IMR-90 (cell line): ENCODE results near the gene ZYG11B. TPM values are rescaled to one million over a fixed set of nuclear protein-coding genes. Genes with fewer than 3 reads are reported as not detected.

Experiments
- ATAC-seq: fragments of 200-7000 bp; cut with Tn5 transposase; 2 replicates; pipeline ENCODE4 v1.9.1; 2020; ENCODE audit warnings: low read depth, mild to moderate bottlenecking, moderate library complexity
- BruUV-seq: library from RNA; stranded (reverse); fragments of 400-500 nt; replicated peaks from 2 replicates; lab custom pipeline; 2021; lab: Mats Ljungman, UMichigan
- CTCF ChIA-PET: fragments of 300-600 bp; formaldehyde crosslinking; extraction: SDS; loops from one replicate; lab custom pipeline; 2021; ENCODE audit warnings: antibody characterized with exemption; lab: Yijun Ruan, JAX
- POLR2A ChIA-PET: fragments of 300-600 bp; sonication (Branson Sonifier 250); formaldehyde crosslinking; loops from one replicate; lab custom pipeline; 2022; ENCODE audit warnings: antibody characterized with exemption; ENCODE audit not compliant: unreplicated experiment; lab: Charles Lee
- DNase-seq: peaks from one replicate; pipeline ENCODE4 v3.0.0; 2013
- H2AFZ ChIP-seq: replicated peaks from 2 replicates; pipeline ENCODE3; 2013; ENCODE audit warnings: low read length, mild to moderate bottlenecking; ENCODE audit not compliant: poor library complexity
- H2AK5ac ChIP-seq: 2 replicates; pipeline ENCODE4 v1.6.1; 2013; ENCODE audit warnings: low read depth, low read length, inconsistent platforms
- H2AK9ac ChIP-seq: replicated peaks from 2 replicates; pipeline ENCODE3; 2013; ENCODE audit warnings: mild to moderate bottlenecking, low read depth, low read length, moderate library complexity; ENCODE audit not compliant: poor library complexity
- H2BK120ac ChIP-seq: 2 replicates; pipeline ENCODE4 v1.6.1; 2013; ENCODE audit warnings: low read depth, low read length, inconsistent platforms
- H2BK15ac ChIP-seq: 3 replicates; pipeline ENCODE4 v1.6.1; 2013; ENCODE audit warnings: low read depth, low read length, inconsistent platforms
- H2BK20ac ChIP-seq: 2 replicates; pipeline ENCODE4 v1.6.1; 2013; ENCODE audit warnings: low read depth, mild to moderate bottlenecking, inconsistent platforms, low read length, moderate library complexity
- H2BK5ac ChIP-seq: 2 replicates; pipeline ENCODE4 v1.6.1; 2013; ENCODE audit warnings: mild to moderate bottlenecking, low read depth, low read length, inconsistent platforms; ENCODE audit not compliant: poor library complexity, severe bottlenecking
- H3K14ac ChIP-seq: replicated peaks from 2 replicates; pipeline ENCODE4 v1.6.1; 2013; ENCODE audit warnings: low read depth, low read length, inconsistent platforms
- H3K18ac ChIP-seq: 2 replicates; pipeline ENCODE4 v1.6.1; 2013; ENCODE audit warnings: low read depth, low read length, control low read depth
- H3K23ac ChIP-seq: 2 replicates; pipeline ENCODE4 v1.6.1; 2013; ENCODE audit warnings: low read depth, low read length, inconsistent platforms
- H3K27ac ChIP-seq: 2 replicates; pipeline ENCODE4 v1.5.1; 2013; ENCODE audit warnings: mild to moderate bottlenecking, control low read depth, low read length; ENCODE audit not compliant: insufficient read depth
- H3K27me3 ChIP-seq: 2 replicates; pipeline ENCODE4 v1.6.1; 2013; ENCODE audit warnings: low read length; ENCODE audit not compliant: control insufficient read depth, insufficient read depth
- H3K36me3 ChIP-seq: 2 replicates; pipeline ENCODE4 v1.6.1; 2013; ENCODE audit warnings: low read length, mixed read lengths; ENCODE audit not compliant: control insufficient read depth, insufficient read depth
- H3K4ac ChIP-seq: 2 replicates; pipeline ENCODE4 v1.6.1; 2013; ENCODE audit warnings: low read depth, low read length, inconsistent platforms
- H3K4me1 ChIP-seq: 2 replicates; pipeline ENCODE4 v1.6.1; 2013; ENCODE audit warnings: low read length, mixed read lengths; ENCODE audit not compliant: control insufficient read depth, insufficient read depth
- H3K4me2 ChIP-seq: 2 replicates; pipeline ENCODE4 v1.6.1; 2013; ENCODE audit warnings: low read depth, mild to moderate bottlenecking, control low read depth, low read length, moderate library complexity
- H3K4me3 ChIP-seq: 2 replicates; pipeline ENCODE4 v1.5.1; 2013; ENCODE audit warnings: low read depth, mild to moderate bottlenecking, control low read depth, low read length, moderate library complexity; ENCODE audit not compliant: insufficient read depth
- H3K56ac ChIP-seq: 2 replicates; pipeline ENCODE4 v1.6.1; 2013; ENCODE audit warnings: low read length, inconsistent platforms; ENCODE audit not compliant: insufficient read depth; ENCODE audit errors: extremely low read depth
- H3K79me1 ChIP-seq, 2 experiments: 2 replicates each; pipeline ENCODE4 v1.6.1; 2013; ENCODE audit warnings: low read length in 2 of 2, inconsistent platforms in 1 of 2, low read depth in 1 of 2
- H3K9ac ChIP-seq: 2 replicates; pipeline ENCODE4 v1.6.1; 2013; ENCODE audit warnings: low read depth, low read length, control low read depth
- H3K9me1 ChIP-seq: 2 replicates; pipeline ENCODE4 v1.6.1; 2013; ENCODE audit warnings: low read length, inconsistent platforms; ENCODE audit not compliant: insufficient read depth
- H3K9me3 ChIP-seq: 2 replicates; pipeline ENCODE4 v1.6.1; 2013; ENCODE audit warnings: low read length; ENCODE audit not compliant: control insufficient read depth, insufficient read depth
- H4K20me1 ChIP-seq: 2 replicates; pipeline ENCODE4 v1.6.1; 2013; ENCODE audit warnings: low read length, inconsistent platforms; ENCODE audit not compliant: insufficient read depth
- H4K5ac ChIP-seq: 2 replicates; pipeline ENCODE4 v1.6.1; 2013; ENCODE audit warnings: mild to moderate bottlenecking, low read depth, low read length, control low read depth
- H4K8ac ChIP-seq, 2 experiments: 2 replicates each; pipeline ENCODE4 v1.6.1; 2013; ENCODE audit warnings: low read depth in 2 of 2, low read length in 2 of 2, control low read depth in 1 of 2, inconsistent platforms in 1 of 2
- H4K91ac ChIP-seq: 2 replicates; pipeline ENCODE4 v1.6.1; 2013; ENCODE audit warnings: low read depth, low read length, inconsistent platforms; ENCODE audit not compliant: insufficient read depth
- BHLHE40 ChIP-seq: fragments of 150-350 bp; IDR thresholded peaks from 2 replicates; pipeline ENCODE4 v1.6.1; 2016; ENCODE audit warnings: mild to moderate bottlenecking, low read depth, low read length
- CEBPB ChIP-seq: IDR thresholded peaks from 2 replicates; pipeline ENCODE4 v1.6.1; 2012; ENCODE audit warnings: low read depth, low read length, improper control_type of control experiment
- CHD1 ChIP-seq: IDR thresholded peaks from 2 replicates; pipeline ENCODE4 v1.6.1; 2012; ENCODE audit warnings: low read depth, low read length, improper control_type of control experiment
- CTCF ChIP-seq: conservative IDR thresholded peaks from 2 replicates; pipeline ENCODE4 v1.5.1; 2012; ENCODE audit warnings: mild to moderate bottlenecking, low read depth, low read length, improper control_type of control experiment
- FOS ChIP-seq: fragments of 150-350 bp; IDR thresholded peaks from 2 replicates; pipeline ENCODE4 v1.6.1; 2016; ENCODE audit warnings: low read depth, low read length
- MAFK ChIP-seq: IDR thresholded peaks from 2 replicates; pipeline ENCODE4 v1.6.1; 2012; ENCODE audit warnings: low read depth, low read length, improper control_type of control experiment
- MAZ ChIP-seq: IDR thresholded peaks from 2 replicates; pipeline ENCODE4 v1.6.1; 2012; ENCODE audit warnings: low read depth, mild to moderate bottlenecking, low read length, improper control_type of control experiment, moderate library complexity, borderline replicate concordance
- MXI1 ChIP-seq: IDR thresholded peaks from 2 replicates; pipeline ENCODE4 v1.6.1; 2012; ENCODE audit warnings: low read depth, mild to moderate bottlenecking, low read length, moderate library complexity, borderline replicate concordance
- NFE2L2 ChIP-seq: fragments of 150-350 bp; IDR thresholded peaks from 2 replicates; pipeline ENCODE4 v1.6.1; 2016; ENCODE audit warnings: low read depth, mild to moderate bottlenecking, low read length
- POLR2A ChIP-seq: IDR thresholded peaks from 2 replicates; pipeline ENCODE4 v1.6.1; 2012; ENCODE audit warnings: mild to moderate bottlenecking, low read depth, low read length
- RAD21 ChIP-seq: IDR thresholded peaks from 2 replicates; pipeline ENCODE4 v1.6.1; 2012; ENCODE audit warnings: low read length, improper control_type of control experiment
- RCOR1 ChIP-seq: IDR thresholded peaks from 2 replicates; pipeline ENCODE4 v1.6.1; 2012; ENCODE audit warnings: mild to moderate bottlenecking, low read length, improper control_type of control experiment; ENCODE audit not compliant: insufficient replicate concordance
- RFX5 ChIP-seq: IDR thresholded peaks from 2 replicates; pipeline ENCODE4 v1.8.0; 2012; ENCODE audit warnings: low read depth, mild to moderate bottlenecking, low read length, moderate library complexity
- SMC3 ChIP-seq: fragments of 150-350 bp; IDR thresholded peaks from 2 replicates; pipeline ENCODE4 v1.6.1; 2016; ENCODE audit warnings: low read depth, mild to moderate bottlenecking, antibody characterized with exemption, low read length, moderate library complexity
- USF2 ChIP-seq: fragments of 150-350 bp; IDR thresholded peaks from 2 replicates; pipeline ENCODE4 v1.6.1; 2017; ENCODE audit warnings: mild to moderate bottlenecking, antibody characterized with exemption, low read length, low read depth
- WGBS, 2 experiments: methylation state at CpG; one replicate each; pipeline versions ENCODE4 v1.1.5 to v1.1.7; 2013; ENCODE audit warnings: missing lambda C conversion rate in 2 of 2; ENCODE audit not compliant: insufficient read length in 1 of 2; ENCODE audit errors: extremely low coverage in 2 of 2; 5-methylcytosine and 5-hydroxymethylcytosine counted together
- dilution Hi-C: fragments of 300-500 bp; cut with HindIII; formaldehyde crosslinking; loops from one replicate; pipeline ENCODE4 v1.14.3; 2018; ENCODE audit warnings: low sequenced_read_pairs; ENCODE audit not compliant: unreplicated experiment
- in situ Hi-C: fragments of 300-500 bp; cut with MboI; formaldehyde crosslinking; loops from 3 replicates; pipeline ENCODE4 v1.14.3; 2019; ENCODE audit warnings: low sequenced_read_pairs, inconsistent platforms, mixed read lengths
- intact Hi-C: fragments of 100-400 bp; cut with micrococcal nuclease; formaldehyde crosslinking; loops from 2 replicates; pipeline ENCODE4 v1.10.0; 2022
- polyA plus RNA-seq, 3 experiments: library from polyadenylated mRNA; depleted of rRNA; stranded (reverse); fragments of >200 nt; gene quantifications; 2 replicates each; pipeline ENCODE4 v1.2.3, GENCODE V29; 2012; ENCODE audit warnings: low replicate concordance in 1 of 3
- total RNA-seq: library from RNA; depleted of rRNA; stranded (reverse); fragments of >200 nt; gene quantifications from 2 replicates; pipeline ENCODE4 v1.2.3, GENCODE V29; 2012

The ZYG11B gene
- total and polyA plus RNA-seq, 2 of the 4 experiments (the other 2 are of a cell fraction): 8.1 to 55.2 TPM

GRCh38 chr1:52683367-52683940 is 42.8 kb upstream of the ZYG11B start:
- no peak overlapping the region for H3K4me3 ChIP-seq
- no peaks in the 10 kb centered on the region for H3K27me3 ChIP-seq
- POLR2A ChIA-PET: no interaction called here
- intact Hi-C loops (no loop called here), in situ Hi-C loops (loop anchor here (10.0 kb wide), 1 partner anchor 279 kb away; the partner anchor contains the start of genes ORC1 and PRPF38A), dilution Hi-C loops (no loop called here)
- no peak overlapping the region for H3K14ac ChIP-seq
- H4K91ac ChIP-seq: no peak overlapping the region
- H3K4me1 ChIP-seq: no peaks in the 10 kb centered on the region
- H3K4me2 ChIP-seq: no peak overlapping the region
- peaks cover 0 to 7% of the 10 kb centered on the region in 2 experiments; a peak in 2 of 4 replicates for H3K79me1 ChIP-seq
- no peak overlapping the region for H3K23ac ChIP-seq
- no peak overlapping the region for H2BK120ac ChIP-seq
- H2AK9ac ChIP-seq: no peak overlapping the region
- ATAC-seq (no peak), DNase-seq (no peak)
- no peak overlapping the region for H3K18ac ChIP-seq
- H2AFZ ChIP-seq: no peak overlapping the region
- no peak overlapping the region for H4K5ac ChIP-seq
- TF ChIP-seq RFX5 (no peak), NFE2L2 (no peak), SMC3 (no peak), MXI1 (no peak), RAD21 (no peak), USF2 (no peak), MAFK (no peak), CTCF (no peak), BHLHE40 (no peak), POLR2A (no peak), FOS (no peak), CHD1 (no peak), MAZ (no peak), RCOR1 (no peak), CEBPB (no peak)
- H3K4ac ChIP-seq: no peak overlapping the region
- H3K9me1 ChIP-seq: no peaks in the 10 kb centered on the region
- no peak overlapping the region for H2BK20ac ChIP-seq
- no peak overlapping the region for H2BK15ac ChIP-seq
- no peak overlapping the region for H3K9ac ChIP-seq
- H3K56ac ChIP-seq: no peak overlapping the region
- H2AK5ac ChIP-seq: no peak overlapping the region
- no peaks in the 10 kb centered on the region for H3K9me3 ChIP-seq
- WGBS, 2 experiments: no CpG with 5 or more reads among the region's 4 CpGs
- H3K36me3 ChIP-seq: peaks cover 10% of the 10 kb centered on the region
- BruUV-seq: no TSS peak
- CTCF ChIA-PET: no interaction called here
- H4K20me1 ChIP-seq: no peaks in the 10 kb centered on the region
- no peak overlapping the region for H2BK5ac ChIP-seq
- no peak overlapping the region for H4K8ac ChIP-seq
- no peak overlapping the region for H3K27ac ChIP-seq
